NCI-H2081 treated with DMSO at 0.1 percent for 48 hours (cell line): ENCODE results near the gene DENND5A.
"Not testable (repeated sequence)": the region's sequence is repeated elsewhere in the genome, so short reads cannot be mapped to it uniquely, and the experiment has no call there.

ENCODE experiments used
- DNase-seq: peaks from one replicate; lab custom pipeline; 2025; lab: John Stamatoyannopoulos, UW

DENND5A gene

DNA sequence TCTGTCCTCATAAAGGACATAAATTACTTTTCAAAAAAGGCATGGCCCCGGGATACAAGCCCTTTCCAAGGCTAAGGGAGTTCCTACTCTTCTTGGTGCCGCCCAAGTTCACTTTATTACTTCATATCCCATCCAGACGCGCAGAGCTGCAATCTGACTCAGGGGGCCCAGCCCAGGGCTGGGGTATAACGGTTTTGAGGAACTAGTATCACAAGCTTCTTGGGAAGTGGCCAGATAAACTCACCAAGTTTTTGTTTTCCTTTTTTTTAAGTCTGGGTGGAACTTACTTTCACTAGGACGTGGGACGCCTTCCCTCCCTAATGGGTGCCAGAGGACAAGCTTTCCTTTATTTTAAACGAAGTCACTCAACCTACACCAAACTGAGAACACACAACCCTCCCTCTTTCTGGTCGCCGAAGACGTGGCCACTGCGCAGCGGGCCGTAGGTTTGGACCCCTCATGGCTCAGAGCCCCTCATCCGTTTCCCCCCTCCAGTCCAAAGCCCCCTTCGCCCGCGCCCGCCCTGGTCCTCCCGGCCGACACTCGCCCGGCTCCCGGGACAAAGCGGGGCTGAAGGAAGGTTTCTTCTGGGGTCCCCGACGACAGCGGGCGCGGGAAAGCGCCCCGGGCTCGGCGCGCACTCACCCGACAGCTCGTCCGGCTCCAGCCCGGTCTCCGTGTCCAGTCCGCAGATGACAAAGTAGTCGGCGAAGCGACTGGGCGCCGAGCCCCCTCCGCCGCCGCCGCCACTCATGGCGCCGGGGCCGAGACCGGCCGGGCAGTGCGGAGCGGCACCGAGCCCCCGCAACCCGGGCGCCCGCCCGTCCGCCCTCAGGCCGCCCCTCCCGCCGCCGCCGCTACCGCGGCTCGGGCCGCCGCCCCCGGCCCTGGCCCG is 587 bp downstream of the DENND5A start:
- no peak for DNase-seq

DNA sequence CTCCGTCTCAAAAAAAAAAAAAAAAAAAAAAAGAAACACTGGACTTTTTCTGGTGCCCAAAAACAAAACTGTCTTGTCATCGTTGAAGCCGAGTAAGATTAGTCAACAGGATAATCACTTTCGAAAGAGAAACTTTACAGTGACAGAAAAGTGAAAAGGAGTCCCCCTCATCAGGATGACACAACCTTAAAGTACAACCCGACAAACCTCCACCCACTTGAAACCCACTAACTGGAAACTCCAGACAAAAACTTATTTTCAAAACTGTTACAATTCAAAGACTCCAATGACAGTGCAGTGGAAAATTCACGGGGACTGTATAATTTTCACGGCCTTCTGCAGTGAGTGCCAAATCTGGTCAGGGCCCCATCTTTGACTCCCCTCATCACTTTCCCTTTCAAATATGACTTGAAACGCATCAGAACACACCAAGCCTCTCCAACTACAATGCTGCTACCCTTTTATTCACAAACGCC is 1.3 kb downstream of the DENND5A start:
- DNase-seq = no peak

DNA sequence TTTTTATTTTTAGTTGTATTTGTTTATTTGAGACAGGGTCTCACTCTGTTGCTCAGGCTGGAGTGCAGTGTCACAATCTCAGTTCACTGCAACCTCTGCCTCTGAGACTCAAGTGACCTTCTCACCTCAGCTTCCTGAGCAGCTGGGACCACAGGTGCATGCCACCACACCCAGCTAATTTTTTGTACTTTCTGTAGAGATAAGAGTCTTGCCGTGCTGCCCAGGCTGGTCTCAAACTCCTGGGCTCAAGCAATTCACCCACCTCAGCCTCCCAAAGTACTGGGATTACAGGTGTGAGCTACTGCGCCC is 4.4 kb downstream of the DENND5A start:
- DNase-seq = not testable (repeated sequence)

DNA sequence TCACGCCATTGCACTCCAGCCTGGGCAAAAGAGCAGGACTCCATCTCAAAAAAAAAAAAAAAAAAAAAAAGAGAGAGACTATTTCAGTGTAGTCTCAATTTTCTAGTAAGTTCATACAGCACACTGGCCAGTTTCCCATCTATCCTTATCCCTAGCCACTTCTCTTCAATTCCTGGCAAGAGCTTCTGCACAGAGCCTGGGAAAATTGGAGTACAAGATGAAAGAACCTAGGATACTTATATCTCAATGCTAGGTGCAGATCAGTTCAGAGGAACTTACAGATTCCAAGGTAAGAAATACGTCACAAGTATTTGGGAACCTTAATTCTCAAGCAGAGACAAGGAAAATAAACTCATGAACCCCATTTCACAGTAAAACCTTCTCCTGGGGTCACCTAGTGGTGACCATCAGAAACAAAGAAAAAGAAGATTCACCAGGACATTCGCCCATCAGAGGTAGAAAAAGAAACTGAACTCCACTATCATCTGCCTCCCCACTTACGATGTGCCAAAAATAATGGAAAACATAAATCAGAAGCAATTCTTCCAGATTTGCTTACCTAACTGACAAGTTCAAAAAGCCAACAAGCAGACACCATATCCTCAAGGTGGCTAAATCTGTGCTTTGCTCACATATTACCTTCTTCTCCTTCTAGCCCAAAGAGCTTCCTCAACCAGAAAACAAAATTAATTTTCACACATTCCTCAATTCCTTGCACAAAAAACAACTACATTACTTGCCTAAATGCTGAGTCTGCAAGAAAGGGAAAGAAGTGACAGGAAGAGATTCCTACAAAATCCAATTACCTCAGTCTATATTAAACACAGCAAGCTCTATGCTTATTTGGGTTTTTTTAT is 4.9 kb downstream of the DENND5A start:
- no peak for DNase-seq

GRCh38 chr11:9258279-9258678 is 6.9 kb downstream of the DENND5A start:
- DNase-seq = not testable (repeated sequence)

- no peak for DNase-seq
Observed at GRCh38 chr11:9254416-9254815, 10.7 kb downstream of the DENND5A start.

DNA sequence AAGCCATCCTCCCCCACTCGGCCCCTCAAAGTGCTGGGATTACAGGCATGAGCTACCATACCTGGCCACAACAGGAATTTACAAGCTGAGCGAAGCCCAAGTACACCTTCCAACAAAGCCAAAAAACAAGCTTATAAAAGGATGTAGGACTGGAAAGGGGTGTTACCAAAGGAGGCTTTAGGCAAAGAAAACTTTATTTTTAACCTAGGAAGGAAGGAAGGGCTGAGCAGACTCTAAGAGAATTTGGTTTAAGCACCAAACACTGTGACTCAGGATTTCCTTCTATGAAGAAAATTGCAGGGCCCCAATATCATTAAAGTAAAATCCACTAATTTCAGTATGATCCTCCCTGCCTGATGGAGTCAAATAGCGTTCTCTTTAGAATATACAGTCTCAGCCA is 12.1 kb downstream of the DENND5A start:
- no peak for DNase-seq

DNA sequence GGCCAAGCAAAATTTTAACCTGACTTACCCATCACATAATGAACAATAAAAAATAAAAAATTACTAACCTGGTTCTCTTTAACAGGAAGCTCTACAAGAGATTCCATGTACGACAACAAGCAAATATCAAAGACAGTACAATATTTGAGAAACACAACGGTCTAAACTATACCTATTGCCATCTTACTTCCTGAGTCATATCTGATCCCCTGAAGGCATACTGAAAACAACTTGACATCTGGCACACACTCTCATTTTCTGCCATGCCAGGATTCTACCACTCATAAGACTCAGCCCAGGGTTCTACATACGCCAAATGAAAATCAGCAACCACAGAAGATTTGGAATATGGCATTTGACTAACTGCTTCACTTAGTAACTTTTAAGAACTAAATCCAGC is 13.8 kb downstream of the DENND5A start:
- DNase-seq = no peak

- no peak for DNase-seq
Observed at GRCh38 chr11:9250139-9250582, 15.0 kb downstream of the DENND5A start.

DNA sequence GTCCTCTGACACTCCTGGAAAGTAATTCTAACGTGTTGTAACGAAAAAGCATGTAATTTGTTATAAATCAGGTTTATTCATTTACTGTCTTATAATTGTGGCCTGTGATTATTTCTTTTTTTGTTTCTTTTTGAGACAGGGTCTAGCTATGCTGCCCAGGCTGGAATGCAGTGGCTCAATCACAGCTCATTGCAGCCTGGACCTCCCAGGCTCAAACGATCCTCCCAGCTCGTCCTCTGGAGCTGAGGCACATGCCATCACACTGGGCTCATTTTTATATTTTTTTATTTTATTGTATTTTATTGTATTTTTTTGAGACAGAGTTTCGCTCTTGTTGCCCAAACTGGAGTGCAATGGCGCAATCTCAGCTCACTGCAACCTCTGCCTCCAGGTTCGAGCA is 15.9 kb downstream of the DENND5A start:
- DNase-seq = no peak

DNA sequence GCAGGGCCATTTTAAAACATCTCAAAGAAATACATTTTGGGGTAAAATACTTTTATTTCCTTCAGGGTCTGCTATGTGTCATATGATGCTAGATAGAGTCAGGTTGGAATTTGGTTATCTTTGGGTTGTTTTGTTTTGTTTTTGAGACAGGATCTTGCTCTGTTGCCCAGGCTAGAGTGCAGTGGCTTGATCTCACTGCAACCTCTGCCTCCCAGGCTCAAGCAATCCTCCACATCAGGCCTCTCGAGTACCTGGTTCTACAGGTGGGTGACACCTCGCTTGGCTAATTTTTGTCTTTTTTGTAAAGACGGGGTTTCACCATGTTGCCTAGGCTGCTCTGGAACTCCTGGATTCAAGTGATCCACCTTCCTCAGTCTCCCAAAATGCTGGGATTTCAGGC is 17.3 kb downstream of the DENND5A start:
- no peak for DNase-seq

GRCh38 chr11:9236242-9236641 is 28.9 kb downstream of the DENND5A start:
- DNase-seq = not testable (repeated sequence)

- no peak for DNase-seq
Observed at GRCh38 chr11:9232482-9232881, 32.7 kb downstream of the DENND5A start.

DNA sequence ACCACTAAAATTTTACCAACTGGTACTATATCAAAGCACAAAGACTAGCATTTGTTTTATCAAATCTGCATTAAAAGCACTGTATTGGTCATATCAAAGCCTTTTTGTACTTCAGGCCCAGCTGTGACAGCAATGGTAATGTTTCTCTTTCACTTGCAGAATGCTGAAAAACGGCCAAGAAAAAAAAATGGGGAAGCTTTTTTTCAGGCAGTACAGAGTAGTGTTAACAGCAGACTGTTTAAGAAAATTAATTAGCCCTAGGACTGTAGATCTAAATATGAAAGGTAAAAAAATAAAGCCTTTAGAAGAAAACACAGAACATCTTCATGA is 33.3 kb downstream of the DENND5A start:
- no peak for DNase-seq

- DNase-seq = no peak
Observed at GRCh38 chr11:9230296-9230695, 34.9 kb downstream of the DENND5A start.

DNA sequence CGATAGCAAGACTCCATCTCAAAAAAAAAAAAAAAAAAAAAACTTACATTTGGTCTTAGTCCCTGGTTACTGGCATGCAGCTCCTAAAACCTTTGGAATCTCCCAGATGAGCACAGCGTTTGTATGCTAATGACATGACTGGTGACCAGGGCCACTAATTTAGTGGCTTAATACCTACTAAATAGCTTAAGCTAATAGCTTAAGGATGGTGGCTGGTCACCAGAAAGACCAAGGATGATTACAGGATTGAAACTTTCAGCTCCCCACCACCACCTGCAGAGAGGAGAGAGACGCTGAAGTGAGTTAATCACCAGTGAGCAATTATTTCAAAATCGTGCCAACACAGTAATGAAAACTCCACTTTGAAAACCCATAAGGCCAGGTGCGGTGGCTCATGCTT is 37.1 kb downstream of the DENND5A start:
- no peak for DNase-seq

- no peak for DNase-seq
Observed at GRCh38 chr11:9225748-9226298, 39.3 kb downstream of the DENND5A start.

- no peak for DNase-seq
Observed at GRCh38 chr11:9222654-9223053, 42.5 kb downstream of the DENND5A start.

DNA sequence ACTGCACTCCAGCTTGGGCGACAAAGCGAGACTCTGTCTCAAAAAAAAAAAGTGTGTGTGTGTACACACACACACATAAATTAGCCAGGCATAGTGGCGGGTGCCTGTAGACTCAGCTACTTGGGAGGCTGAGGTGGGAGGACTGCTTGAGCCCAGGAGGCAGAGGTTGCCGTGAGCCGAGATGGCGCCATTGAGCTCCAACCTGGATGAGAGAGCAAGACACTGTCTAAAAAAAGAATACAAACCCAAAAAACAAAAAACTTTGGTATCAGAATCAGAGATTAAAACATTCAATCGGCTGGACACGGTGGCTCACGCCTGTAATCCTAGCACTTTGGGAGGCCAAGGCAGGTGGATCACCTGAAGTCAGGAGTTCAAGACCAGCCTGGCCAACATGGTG is 44.3 kb downstream of the DENND5A start:
- not testable (repeated sequence) for DNase-seq

GRCh38 chr11:9219572-9219971 is 45.6 kb downstream of the DENND5A start:
- no peak for DNase-seq

- no peak for DNase-seq
Observed at GRCh38 chr11:9219115-9219514, 46.0 kb downstream of the DENND5A start.

DNA sequence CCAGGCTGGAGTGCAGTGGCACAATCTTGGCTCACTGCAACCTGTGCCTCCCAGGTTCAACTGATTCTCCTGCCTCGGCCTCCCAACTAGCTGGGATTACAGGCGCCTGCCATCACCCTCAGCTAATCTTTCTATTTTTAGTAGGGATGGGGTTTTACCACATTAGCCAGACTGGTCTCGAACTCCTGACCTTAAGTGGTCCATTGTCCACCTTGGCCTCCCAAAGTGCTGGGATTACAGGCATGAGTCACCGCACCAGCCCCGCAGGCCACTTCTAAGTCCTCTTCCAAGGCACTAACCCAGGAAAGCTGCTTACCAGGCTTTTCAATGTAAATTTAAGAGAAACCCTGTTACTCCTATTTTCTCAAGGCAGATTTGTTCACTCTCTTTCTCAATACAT is 50.4 kb downstream of the DENND5A start:
- no peak for DNase-seq

DNA sequence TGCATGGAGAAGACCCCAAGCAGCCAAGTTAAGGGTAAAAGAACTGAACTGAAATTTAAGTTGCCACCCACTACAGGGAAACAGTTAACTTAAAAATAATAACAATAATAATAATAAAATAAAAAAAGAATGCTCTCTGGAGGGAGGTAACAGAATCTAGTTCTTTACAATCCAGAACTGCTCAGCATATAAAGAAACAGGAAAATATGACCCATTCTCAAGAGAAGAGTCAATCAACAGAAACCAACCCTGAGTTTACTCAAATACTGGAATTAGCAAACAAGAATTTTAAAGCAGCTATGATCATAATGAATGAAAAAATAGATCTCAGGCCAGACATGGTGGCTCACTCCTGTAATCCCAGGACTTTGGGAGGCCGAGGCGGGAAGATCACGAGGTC is 53.8 kb downstream of the DENND5A start:
- DNase-seq = no peak
